Activated CD8-positive, alpha-beta T cell treated with anti-CD3 and anti-CD28 coated beads, Interleukin-2, amount 10 ng/mL, durations not matched to agents 7 days and 5 days (primary cell): Measurements from ENCODE around the gene GFPT2. TPM values are rescaled to one million over a fixed set of nuclear protein-coding genes. Genes with fewer than 3 reads are reported as not detected.

Experiments used
- ATAC-seq: fragments of 150-1000 bp; cut with Tn5 transposase; one replicate; pipeline ENCODE4 v1.10.0; 2021; ENCODE audit warnings: moderate library complexity
- CTCF ChIA-PET: fragments of 350-600 bp; sonication (Branson Sonifier 250); formaldehyde crosslinking; loops from one replicate; lab custom pipeline; 2021; ENCODE audit warnings: antibody characterized with exemption; lab: Charles Lee
- POLR2A ChIA-PET: fragments of 350-600 bp; sonication (Branson Sonifier 250); formaldehyde crosslinking; loops from one replicate; lab custom pipeline; 2021; ENCODE audit warnings: antibody characterized with exemption; lab: Charles Lee
- DNase-seq: peaks from one replicate; pipeline ENCODE4 v3.0.0-alpha.2; 2020
- H3K27ac Mint-ChIP-seq: one replicate; pipeline ENCODE4 v1.8.0; 2021; ENCODE audit warnings: mild to moderate bottlenecking, mixed read lengths
- H3K27me3 Mint-ChIP-seq: one replicate; pipeline ENCODE4 v1.8.0; 2021; ENCODE audit warnings: low read depth, mixed read lengths
- H3K36me3 Mint-ChIP-seq: one replicate; pipeline ENCODE4 v1.8.0; 2021; ENCODE audit warnings: low read depth, mixed read lengths
- H3K4me1 Mint-ChIP-seq: one replicate; pipeline ENCODE4 v1.8.0; 2021; ENCODE audit warnings: low read depth, mixed read lengths
- H3K4me3 Mint-ChIP-seq: one replicate; pipeline ENCODE4 v1.8.0; 2021; ENCODE audit warnings: mild to moderate bottlenecking, mixed read lengths
- H3K9me3 Mint-ChIP-seq: one replicate; pipeline ENCODE4 v1.8.0; 2022; ENCODE audit warnings: mixed read lengths; ENCODE audit not compliant: insufficient read depth
- total RNA-seq, 2 experiments: library from RNA; stranded (reverse); gene quantifications; one replicate each; pipeline ENCODE4 v1.2.3, GENCODE V29; 2021

Gene GFPT2
- total RNA-seq, 2 experiments from 2014 or later: 0.13 TPM; not detected in 1

- H3K27me3 Mint-ChIP-seq: peaks cover 9% of the 10 kb centered on the region
- H3K36me3 Mint-ChIP-seq: no peaks in the 10 kb centered on the region
- ATAC-seq (no peak), DNase-seq (no peak)
- POLR2A ChIA-PET: no interaction called here
- CTCF ChIA-PET: interaction anchor here (0.7 kb wide), 1 partner anchor 22 kb away, joined by 3 read pairs; no protein-coding TSS in a partner anchor
- no peak overlapping the region for H3K4me3 Mint-ChIP-seq
- H3K4me1 Mint-ChIP-seq: no peaks in the 10 kb centered on the region
- H3K9me3 Mint-ChIP-seq: no peaks in the 10 kb centered on the region
- H3K27ac Mint-ChIP-seq: no peak overlapping the region
Measured at GRCh38 chr5:180335614-180336233, 17.4 kb downstream of the GFPT2 start.

- POLR2A ChIA-PET: no interaction called here
Measured at GRCh38 chr5:180334751-180335613, 18.2 kb downstream of the GFPT2 start.

GRCh38 chr5:180334176-180334575 is 19.0 kb downstream of the GFPT2 start:
- POLR2A ChIA-PET: no interaction called here

More at GRCh38 chr5:180334751-180335613, 18.2 kb downstream of the GFPT2 start:
- no peak for DNase-seq
- CTCF ChIA-PET: no interaction called here
- H3K36me3 Mint-ChIP-seq: no peaks in the 10 kb centered on the region
- H3K4me3 Mint-ChIP-seq: no peak overlapping the region
- no peak for ATAC-seq
- H3K27ac Mint-ChIP-seq: no peak overlapping the region
- H3K27me3 Mint-ChIP-seq: peaks cover 12% of the 10 kb centered on the region
- H3K9me3 Mint-ChIP-seq: no peaks in the 10 kb centered on the region
- H3K4me1 Mint-ChIP-seq: no peaks in the 10 kb centered on the region

GRCh38 chr5:180333661-180334060 is 19.5 kb downstream of the GFPT2 start:
- H3K27ac Mint-ChIP-seq: no peak overlapping the region
- peaks cover 12% of the 10 kb centered on the region for H3K27me3 Mint-ChIP-seq
- DNase-seq (no peak), ATAC-seq (no peak)
- ChIA-PET POLR2A (no interaction called here), CTCF (no interaction called here)
- no peaks in the 10 kb centered on the region for H3K9me3 Mint-ChIP-seq
- H3K4me1 Mint-ChIP-seq: peaks cover 3% of the 10 kb centered on the region
- H3K4me3 Mint-ChIP-seq: no peak overlapping the region
- H3K36me3 Mint-ChIP-seq: no peaks in the 10 kb centered on the region

More at GRCh38 chr5:180334176-180334575, 19.0 kb downstream of the GFPT2 start:
- Mint-ChIP-seq H3K27ac (no peak overlapping the region), H3K4me1 (no peaks in the 10 kb centered on the region), H3K27me3 (peaks cover 12% of the 10 kb centered on the region), H3K9me3 (no peaks in the 10 kb centered on the region), H3K36me3 (no peaks in the 10 kb centered on the region), H3K4me3 (no peak overlapping the region)
- CTCF ChIA-PET: no interaction called here
- no peak for DNase-seq
- no peak for ATAC-seq

GRCh38 chr5:180332861-180333260 is 20.3 kb downstream of the GFPT2 start:
- DNase-seq (no peak), ATAC-seq (no peak)
- Mint-ChIP-seq H3K4me3 (no peak overlapping the region), H3K27ac (no peak overlapping the region), H3K36me3 (no peaks in the 10 kb centered on the region), H3K9me3 (no peaks in the 10 kb centered on the region), H3K4me1 (peaks cover 3% of the 10 kb centered on the region), H3K27me3 (peaks cover 12% of the 10 kb centered on the region)
- CTCF ChIA-PET: interaction anchor here (1.7 kb wide), 1 partner anchor 41 kb away, joined by 4 read pairs; the partner anchor contains the start of gene MAPK9
- POLR2A ChIA-PET: no interaction called here

GRCh38 chr5:180332051-180332517 is 21.1 kb downstream of the GFPT2 start:
- Mint-ChIP-seq H3K27ac (no peak overlapping the region), H3K36me3 (no peaks in the 10 kb centered on the region), H3K9me3 (no peaks in the 10 kb centered on the region), H3K4me1 (peaks cover 3% of the 10 kb centered on the region), H3K4me3 (no peak overlapping the region), H3K27me3 (peaks cover 15% of the 10 kb centered on the region)
- no peak for DNase-seq
- POLR2A ChIA-PET: no interaction called here
- CTCF ChIA-PET: interaction anchor here (1.7 to 1.9 kb wide), 2 partner anchors 17 to 40 kb away, joined by 4 to 8 read pairs; partner anchors contain the start of gene MAPK9
- no peak for ATAC-seq

GRCh38 chr5:180331647-180331950 is 21.5 kb downstream of the GFPT2 start:
- DNase-seq (no peak), ATAC-seq (no peak)
- H3K27me3 Mint-ChIP-seq: peaks cover 15% of the 10 kb centered on the region
- ChIA-PET POLR2A (no interaction called here), CTCF (interaction anchor here (1.0 to 1.9 kb wide), 3 partner anchors 12 to 39 kb away, joined by 4 to 8 read pairs (median 4); partner anchors contain the start of gene MAPK9)
- no peak overlapping the region for H3K27ac Mint-ChIP-seq
- no peaks in the 10 kb centered on the region for H3K9me3 Mint-ChIP-seq
- peaks cover 3% of the 10 kb centered on the region for H3K4me1 Mint-ChIP-seq
- no peak overlapping the region for H3K4me3 Mint-ChIP-seq
- no peaks in the 10 kb centered on the region for H3K36me3 Mint-ChIP-seq

- CTCF ChIA-PET: interaction anchor here (1.0 to 1.9 kb wide), 2 partner anchors 11 to 16 kb away, joined by 4 to 8 read pairs; no protein-coding TSS in a partner anchor
- H3K9me3 Mint-ChIP-seq: no peaks in the 10 kb centered on the region
- DNase-seq (no peak), ATAC-seq (no peak)
- H3K27me3 Mint-ChIP-seq: peaks cover 15% of the 10 kb centered on the region
- H3K4me1 Mint-ChIP-seq: peaks cover 3% of the 10 kb centered on the region
- POLR2A ChIA-PET: no interaction called here
- H3K4me3 Mint-ChIP-seq: no peak overlapping the region
- H3K36me3 Mint-ChIP-seq: no peaks in the 10 kb centered on the region
- no peak overlapping the region for H3K27ac Mint-ChIP-seq
Measured at GRCh38 chr5:180330810-180331646, 22.1 kb downstream of the GFPT2 start.

GRCh38 chr5:180330270-180330648 is 22.9 kb downstream of the GFPT2 start:
- ATAC-seq: no peak
- H3K27ac Mint-ChIP-seq: no peak overlapping the region
- H3K4me1 Mint-ChIP-seq: peaks cover 3% of the 10 kb centered on the region
- no peaks in the 10 kb centered on the region for H3K9me3 Mint-ChIP-seq
- DNase-seq: no peak
- H3K36me3 Mint-ChIP-seq: no peaks in the 10 kb centered on the region
- ChIA-PET CTCF (interaction anchor here (1.9 to 2.0 kb wide), 2 partner anchors 15 to 34 kb away, joined by 4 to 8 read pairs; no protein-coding TSS in a partner anchor), POLR2A (no interaction called here)
- peaks cover 15% of the 10 kb centered on the region for H3K27me3 Mint-ChIP-seq
- H3K4me3 Mint-ChIP-seq: no peak overlapping the region

- ChIA-PET POLR2A (no interaction called here), CTCF (interaction anchor here (0.8 to 5.6 kb wide), 9 partner anchors 8 to 237 kb away, joined by 3 to 65 read pairs (median 4); partner anchors contain the start of gene MAPK9)
- Mint-ChIP-seq H3K27me3 (peaks cover 15% of the 10 kb centered on the region), H3K9me3 (no peaks in the 10 kb centered on the region), H3K4me3 (no peak overlapping the region), H3K27ac (no peak overlapping the region), H3K36me3 (no peaks in the 10 kb centered on the region), H3K4me1 (peaks cover 3% of the 10 kb centered on the region)
- ATAC-seq (no peak), DNase-seq (no peak)
Measured at GRCh38 chr5:180329606-180330269, 23.4 kb downstream of the GFPT2 start.

GRCh38 chr5:180329138-180329435 is 24.0 kb downstream of the GFPT2 start:
- Mint-ChIP-seq H3K9me3 (no peaks in the 10 kb centered on the region), H3K27ac (no peak overlapping the region), H3K36me3 (no peaks in the 10 kb centered on the region), H3K27me3 (peaks cover 15% of the 10 kb centered on the region), H3K4me3 (no peak overlapping the region), H3K4me1 (peaks cover 3% of the 10 kb centered on the region)
- ATAC-seq (no peak), DNase-seq (no peak)
- CTCF ChIA-PET: interaction anchor here (0.5 to 5.6 kb wide), 32 partner anchors 9 to 390 kb away, joined by 3 to 65 read pairs (median 4); partner anchors contain the start of gene MAPK9
- POLR2A ChIA-PET: no interaction called here
